GM21786 (cell line): ENCODE data around the gene NCKAP5.
"Not testable (repeated sequence)": the region's sequence is repeated elsewhere in the genome, so short reads cannot be mapped to it uniquely, and the experiment has no call there.

ENCODE experiments used
- ATAC-seq: cut with Tn5 transposase; IDR thresholded peaks from one replicate; pipeline ENCODE4 v1.9.1; 2021; ENCODE audit not compliant: unreplicated experiment

NCKAP5 gene

GRCh38 chr2:133525090-133525489 lies 43.2 kb downstream of the NCKAP5 start:
- ATAC-seq: no peak

GRCh38 chr2:133523406-133523805 lies 44.9 kb downstream of the NCKAP5 start:
- no peak for ATAC-seq

- ATAC-seq: no peak
These were observed 46.1 kb downstream of the NCKAP5 start for GRCh38 chr2:133522204-133522603.

GRCh38 chr2:133521146-133521745 lies 47.0 kb downstream of the NCKAP5 start:
- ATAC-seq: no peak

GRCh38 chr2:133519677-133520076 lies 48.6 kb downstream of the NCKAP5 start:
- ATAC-seq: not testable (repeated sequence)

GRCh38 chr2:133518700-133519344 lies 49.4 kb downstream of the NCKAP5 start:
- no peak for ATAC-seq

- ATAC-seq: no peak
These were observed 50.4 kb downstream of the NCKAP5 start for GRCh38 chr2:133517876-133518275.

- no peak for ATAC-seq
These were observed 51.7 kb downstream of the NCKAP5 start for GRCh38 chr2:133516405-133517026.

GRCh38 chr2:133515271-133515670 lies 53.0 kb downstream of the NCKAP5 start:
- no peak for ATAC-seq

- no peak for ATAC-seq
These were observed 54.4 kb downstream of the NCKAP5 start for GRCh38 chr2:133513893-133514292.

GRCh38 chr2:133512121-133512520 lies 56.1 kb downstream of the NCKAP5 start:
- no peak for ATAC-seq

GRCh38 chr2:133511679-133512078 lies 56.6 kb downstream of the NCKAP5 start:
- no peak for ATAC-seq

- no peak for ATAC-seq
These were observed 58.5 kb downstream of the NCKAP5 start for GRCh38 chr2:133509777-133510176.

GRCh38 chr2:133508546-133509165 lies 59.6 kb downstream of the NCKAP5 start:
- ATAC-seq: no peak

GRCh38 chr2:133506996-133507395 lies 61.3 kb downstream of the NCKAP5 start:
- no peak for ATAC-seq

GRCh38 chr2:133504566-133505505 lies 63.4 kb downstream of the NCKAP5 start:
- ATAC-seq: no peak

- ATAC-seq: no peak
These were observed 64.3 kb downstream of the NCKAP5 start for GRCh38 chr2:133503927-133504326.

- peak; percentile 73 for ATAC-seq
These were observed 64.9 kb downstream of the NCKAP5 start for GRCh38 chr2:133503323-133503722.

- no peak for ATAC-seq
These were observed 65.6 kb downstream of the NCKAP5 start for GRCh38 chr2:133502678-133503077.

- no peak for ATAC-seq
These were observed 67.3 kb downstream of the NCKAP5 start for GRCh38 chr2:133500917-133501316.
